IPS DF 6.9 (cell line): ENCODE data around the gene MBP.

ENCODE experiments used
- DNase-seq: peaks from one replicate; pipeline ENCODE4 v3.0.0-alpha.2; 2013; ENCODE audit warnings: low read depth, low spot score
- H3K27ac ChIP-seq: one replicate; pipeline ENCODE4 v1.5.1; 2013; ENCODE audit warnings: low read length, control low read depth
- H3K27me3 ChIP-seq: 2 replicates; pipeline ENCODE4 v1.6.1; 2013; ENCODE audit warnings: mild to moderate bottlenecking, low read length; ENCODE audit not compliant: control insufficient read depth, insufficient read depth
- H3K36me3 ChIP-seq: 2 replicates; pipeline ENCODE4 v1.6.1; 2013; ENCODE audit warnings: low read length; ENCODE audit not compliant: control insufficient read depth, insufficient read depth
- H3K4me1 ChIP-seq: 2 replicates; pipeline ENCODE4 v1.6.1; 2013; ENCODE audit warnings: low read length; ENCODE audit not compliant: control insufficient read depth, insufficient read depth
- H3K4me3 ChIP-seq: 2 replicates; pipeline ENCODE4 v1.5.1; 2013; ENCODE audit warnings: mild to moderate bottlenecking, low read length
- H3K9me3 ChIP-seq: 2 replicates; pipeline ENCODE4 v1.6.1; 2013; ENCODE audit warnings: low read length, inconsistent platforms; ENCODE audit not compliant: control insufficient read depth, insufficient read depth
- WGBS: extraction: QIAGEN DNeasy Blood & Tissue Kit; methylation state at CpG from one replicate; pipeline ENCODE4 v1.1.7; 2013; ENCODE audit warnings: mixed read lengths, missing lambda C conversion rate; ENCODE audit not compliant: insufficient read length, insufficient coverage; 5-methylcytosine and 5-hydroxymethylcytosine counted together

Gene MBP

GRCh38 chr18:76986406-76986805 is 146.2 kb downstream of the MBP start:
- no peaks in the 10 kb centered on the region for H3K36me3 ChIP-seq
- H3K27me3 ChIP-seq = no peaks in the 10 kb centered on the region
- H3K27ac ChIP-seq = no peak overlapping the region
- DNase-seq = no peak
- WGBS = no CpG with 5 or more reads among the region's 7 CpGs
- H3K4me3 ChIP-seq = no peak overlapping the region
- no peaks in the 10 kb centered on the region for H3K9me3 ChIP-seq
- peaks cover 4% of the 10 kb centered on the region for H3K4me1 ChIP-seq

- DNase-seq = no peak
- Histone ChIP-seq H3K4me1 (peaks cover 4% of the 10 kb centered on the region), H3K36me3 (no peaks in the 10 kb centered on the region), H3K9me3 (no peaks in the 10 kb centered on the region), H3K4me3 (no peak overlapping the region), H3K27me3 (no peaks in the 10 kb centered on the region), H3K27ac (no peak overlapping the region)
- no CpG with 5 or more reads among the region's 9 CpGs for WGBS
Observed at GRCh38 chr18:76985951-76986236, 146.7 kb downstream of the MBP start.

GRCh38 chr18:76985156-76985950 is 147.2 kb downstream of the MBP start:
- Histone ChIP-seq H3K4me1 (peaks cover 7% of the 10 kb centered on the region), H3K4me3 (no peak overlapping the region), H3K36me3 (no peaks in the 10 kb centered on the region), H3K27ac (no peak overlapping the region), H3K9me3 (no peaks in the 10 kb centered on the region), H3K27me3 (no peaks in the 10 kb centered on the region)
- WGBS = no CpG with 5 or more reads among the region's 27 CpGs
- no peak for DNase-seq

GRCh38 chr18:76984193-76985155 is 148.1 kb downstream of the MBP start:
- WGBS = no CpG with 5 or more reads among the region's 40 CpGs

GRCh38 chr18:76983613-76984051 is 149.0 kb downstream of the MBP start:
- Histone ChIP-seq H3K4me1 (peaks cover 7% of the 10 kb centered on the region), H3K36me3 (no peaks in the 10 kb centered on the region), H3K4me3 (no peak overlapping the region), H3K9me3 (no peaks in the 10 kb centered on the region), H3K27me3 (no peaks in the 10 kb centered on the region), H3K27ac (no peak overlapping the region)
- DNase-seq = no peak
- no CpG with 5 or more reads among the region's 10 CpGs for WGBS

More at GRCh38 chr18:76984193-76985155, 148.1 kb downstream of the MBP start:
- H3K27ac ChIP-seq = no peak overlapping the region
- H3K4me3 ChIP-seq = no peak overlapping the region
- no peaks in the 10 kb centered on the region for H3K27me3 ChIP-seq
- no peaks in the 10 kb centered on the region for H3K9me3 ChIP-seq
- no peaks in the 10 kb centered on the region for H3K36me3 ChIP-seq
- H3K4me1 ChIP-seq = peaks cover 7% of the 10 kb centered on the region
- DNase-seq = no peak

- Histone ChIP-seq H3K27ac (no peak overlapping the region), H3K27me3 (no peaks in the 10 kb centered on the region), H3K36me3 (no peaks in the 10 kb centered on the region), H3K4me1 (peaks cover 7% of the 10 kb centered on the region), H3K4me3 (no peak overlapping the region), H3K9me3 (no peaks in the 10 kb centered on the region)
- DNase-seq = peak; percentile 76
- no CpG with 5 or more reads among the region's 15 CpGs for WGBS
Observed at GRCh38 chr18:76982841-76983583, 149.6 kb downstream of the MBP start.

GRCh38 chr18:76982038-76982437 is 150.5 kb downstream of the MBP start:
- Histone ChIP-seq H3K27ac (no peak overlapping the region), H3K4me3 (no peak overlapping the region), H3K27me3 (no peaks in the 10 kb centered on the region), H3K36me3 (no peaks in the 10 kb centered on the region), H3K9me3 (no peaks in the 10 kb centered on the region), H3K4me1 (peaks cover 7% of the 10 kb centered on the region)
- no peak for DNase-seq
- WGBS = no CpG with 5 or more reads among the region's 5 CpGs

GRCh38 chr18:76981396-76981968 is 151.1 kb downstream of the MBP start:
- WGBS = no CpG with 5 or more reads among the region's 13 CpGs
- H3K9me3 ChIP-seq = no peaks in the 10 kb centered on the region
- peaks cover 7% of the 10 kb centered on the region for H3K4me1 ChIP-seq
- H3K4me3 ChIP-seq = no peak overlapping the region
- no peaks in the 10 kb centered on the region for H3K27me3 ChIP-seq
- H3K36me3 ChIP-seq = no peaks in the 10 kb centered on the region
- DNase-seq = no peak
- no peak overlapping the region for H3K27ac ChIP-seq

- H3K27ac ChIP-seq = no peak overlapping the region
- no peak overlapping the region for H3K4me3 ChIP-seq
- H3K4me1 ChIP-seq = peaks cover 7% of the 10 kb centered on the region
- no CpG with 5 or more reads among the region's 23 CpGs for WGBS
- DNase-seq = no peak
- H3K36me3 ChIP-seq = no peaks in the 10 kb centered on the region
- H3K27me3 ChIP-seq = no peaks in the 10 kb centered on the region
- H3K9me3 ChIP-seq = no peaks in the 10 kb centered on the region
Observed at GRCh38 chr18:76980663-76981395, 151.8 kb downstream of the MBP start.
